Hepatocyte (in vitro differentiated cells): ENCODE results near the gene ZDHHC18. TPM values are rescaled to one million over a fixed set of nuclear protein-coding genes. Genes with fewer than 3 reads are reported as not detected.

Experiments used
- DNase-seq: peaks from one replicate; pipeline ENCODE4 v3.0.0-alpha.2; 2016; ENCODE audit warnings: low spot score
- H2AFZ ChIP-seq: fragments of 200-600 bp; sonication (generic); 2 replicates; pipeline ENCODE4 v1.6.0; 2016; ENCODE audit warnings: antibody characterized with exemption, mild to moderate bottlenecking
- H3K27ac ChIP-seq: fragments of 200-600 bp; sonication (generic); 2 replicates; pipeline ENCODE4 v1.5.1; 2016; ENCODE audit warnings: mild to moderate bottlenecking
- H3K27me3 ChIP-seq: fragments of 200-600 bp; sonication (generic); 2 replicates; pipeline ENCODE4 v1.6.1; 2016
- H3K36me3 ChIP-seq: fragments of 200-600 bp; sonication (generic); replicated peaks from 2 replicates; pipeline ENCODE4 v1.5.1; 2016; ENCODE audit warnings: low read depth; ENCODE audit not compliant: insufficient read depth
- H3K4me1 ChIP-seq: fragments of 200-600 bp; sonication (generic); 2 replicates; pipeline ENCODE4 v1.5.1; 2016; ENCODE audit warnings: mild to moderate bottlenecking, moderate library complexity; ENCODE audit not compliant: insufficient read depth
- H3K4me2 ChIP-seq: fragments of 200-600 bp; sonication (generic); 2 replicates; pipeline ENCODE4 v1.6.0; 2016
- H3K4me3 ChIP-seq: fragments of 200-600 bp; sonication (generic); 2 replicates; pipeline ENCODE4 v1.5.1; 2016; ENCODE audit warnings: mild to moderate bottlenecking
- H3K79me2 ChIP-seq: fragments of 200-600 bp; sonication (generic); 2 replicates; pipeline ENCODE4 v1.6.0; 2017; ENCODE audit warnings: mild to moderate bottlenecking
- H3K9me2 ChIP-seq: fragments of 200-600 bp; sonication (generic); replicated peaks from 2 replicates; pipeline ENCODE4 v1.6.0; 2017; ENCODE audit warnings: mild to moderate bottlenecking; ENCODE audit not compliant: insufficient read depth
- H3K9me3 ChIP-seq: fragments of 200-600 bp; sonication (generic); 2 replicates; pipeline ENCODE4 v1.5.1; 2016; ENCODE audit warnings: low read depth, mild to moderate bottlenecking
- H4K20me1 ChIP-seq: fragments of 200-600 bp; sonication (generic); 2 replicates; pipeline ENCODE4 v1.6.0; 2016; ENCODE audit warnings: mild to moderate bottlenecking; ENCODE audit not compliant: insufficient read depth, poor library complexity, severe bottlenecking
- CTCF ChIP-seq: fragments of 200-600 bp; sonication (generic); IDR thresholded peaks from 2 replicates; pipeline ENCODE4 v1.5.1; 2016; ENCODE audit warnings: antibody characterized with exemption, mild to moderate bottlenecking; ENCODE audit not compliant: poor library complexity
- EZH2 ChIP-seq: fragments of 200-600 bp; sonication (generic); IDR thresholded peaks from 2 replicates; pipeline ENCODE4 v1.6.1; 2016; ENCODE audit warnings: antibody characterized with exemption, mild to moderate bottlenecking, borderline replicate concordance
- EZH2phosphoT487 ChIP-seq: fragments of 200-600 bp; sonication (generic); IDR thresholded peaks from one replicate; pipeline ENCODE4 v1.6.1; 2018; ENCODE audit warnings: antibody characterized with exemption, mild to moderate bottlenecking, low read depth, moderate library complexity; ENCODE audit not compliant: unreplicated experiment, severe bottlenecking
- WGBS: methylation state at CpG from one replicate; pipeline ENCODE4 v1.1.6; 2016; ENCODE audit warnings: low lambda C conversion rate; ENCODE audit errors: missing lambda C conversion rate; 5-methylcytosine and 5-hydroxymethylcytosine counted together
- polyA plus RNA-seq: library from polyadenylated mRNA; unstranded; fragments of >200 nt; fragmentation: Nextera tagmentation; extraction: Ambion mirVana; gene quantifications from 2 replicates; pipeline ENCODE4 v1.2.1, GENCODE V29; 2016
- total RNA-seq: library from RNA; depleted of rRNA; stranded (reverse); fragments of >200 nt; gene quantifications from 2 replicates; pipeline ENCODE4 v1.2.3, GENCODE V29; 2014

The ZDHHC18 gene
- total and polyA plus RNA-seq, 2 experiments from 2014 or later = 14.9 to 22.5 TPM

GRCh38 chr1:26856604-26857469 lies 30.3 kb downstream of the ZDHHC18 start:
- no peak for TF ChIP-seq EZH2phosphoT487
- TF ChIP-seq EZH2 = no peak
- TF ChIP-seq CTCF = no peak
- no peak for DNase-seq
- H3K27me3 ChIP-seq = no peaks in the 10 kb centered on the region
- H3K4me2 ChIP-seq = no peak overlapping the region
- WGBS = 71% methylated on average over 19 of the region's 21 CpGs
- H4K20me1 ChIP-seq = no peaks in the 10 kb centered on the region
- no peaks in the 10 kb centered on the region for H3K9me3 ChIP-seq
- H2AFZ ChIP-seq = no peak overlapping the region
- H3K4me3 ChIP-seq = no peak overlapping the region
- no peaks in the 10 kb centered on the region for H3K79me2 ChIP-seq
- no peaks in the 10 kb centered on the region for H3K36me3 ChIP-seq
- H3K27ac ChIP-seq = no peak overlapping the region
- H3K4me1 ChIP-seq = no peaks in the 10 kb centered on the region
- no peaks in the 10 kb centered on the region for H3K9me2 ChIP-seq

- Histone ChIP-seq H3K4me1 (no peaks in the 10 kb centered on the region), H3K4me3 (no peak overlapping the region), H3K9me2 (no peaks in the 10 kb centered on the region), H3K9me3 (no peaks in the 10 kb centered on the region), H3K27me3 (no peaks in the 10 kb centered on the region), H4K20me1 (no peaks in the 10 kb centered on the region), H3K79me2 (no peaks in the 10 kb centered on the region), H2AFZ (no peak overlapping the region), H3K27ac (no peak overlapping the region), H3K4me2 (no peak overlapping the region), H3K36me3 (no peaks in the 10 kb centered on the region)
- DNase-seq = no peak
- 88% methylated on average over 8 of the region's 8 CpGs for WGBS
- no peak for TF ChIP-seq EZH2
- TF ChIP-seq EZH2phosphoT487 = no peak
- no peak for TF ChIP-seq CTCF
Observed at GRCh38 chr1:26857473-26858060, 31.1 kb downstream of the ZDHHC18 start.

GRCh38 chr1:26858160-26858559 lies 31.7 kb downstream of the ZDHHC18 start:
- Histone ChIP-seq H2AFZ (no peak overlapping the region), H3K9me3 (no peaks in the 10 kb centered on the region), H3K4me2 (no peak overlapping the region), H3K4me1 (peaks cover 2% of the 10 kb centered on the region), H3K36me3 (no peaks in the 10 kb centered on the region), H4K20me1 (no peaks in the 10 kb centered on the region), H3K9me2 (no peaks in the 10 kb centered on the region), H3K79me2 (no peaks in the 10 kb centered on the region), H3K4me3 (no peak overlapping the region), H3K27me3 (no peaks in the 10 kb centered on the region), H3K27ac (no peak overlapping the region)
- DNase-seq = no peak
- WGBS = 92% methylated on average over 4 of the region's 4 CpGs
- TF ChIP-seq EZH2phosphoT487 = no peak
- no peak for TF ChIP-seq CTCF
- no peak for TF ChIP-seq EZH2
